Measurements from ENCODE around the gene WFIKKN2.
"Not testable (repeated sequence)": the region's sequence is repeated elsewhere in the genome, so short reads cannot be mapped to it uniquely, and the experiment has no call there.

WFIKKN2 gene

GRCh38 chr17:50835301-50836234 is at the start of gene WFIKKN2:
TSS of gene WFIKKN2 (plus strand) at chr17:50835586. CDS start at chr17:50835938, 352 bp downstream.
- DNase-seq (ENCODE audit: low read depth in 2 of 2): no peak

GRCh38 chr17:50785946-50786570 is 49.3 kb upstream of the WFIKKN2 start:
- no peak for DNase-seq (ENCODE audit: low read depth in 2 of 2)

- no peak for DNase-seq (ENCODE audit: low read depth in 2 of 2)
Measured at GRCh38 chr17:50787106-50787505, 48.3 kb upstream of the WFIKKN2 start.

GRCh38 chr17:50790618-50791017 is 44.8 kb upstream of the WFIKKN2 start:
- no peak for DNase-seq (ENCODE audit: low read depth in 2 of 2)

GRCh38 chr17:50792132-50792531 is 43.3 kb upstream of the WFIKKN2 start:
- no peak for DNase-seq (ENCODE audit: low read depth in 2 of 2)

GRCh38 chr17:50793007-50793406 is 42.4 kb upstream of the WFIKKN2 start:
- no peak for DNase-seq (ENCODE audit: low read depth in 2 of 2)

GRCh38 chr17:50794361-50794760 is 41.0 kb upstream of the WFIKKN2 start:
- no peak for DNase-seq (ENCODE audit: low read depth in 2 of 2)

- DNase-seq (ENCODE audit: low read depth in 2 of 2): no peak
Measured at GRCh38 chr17:50797135-50797810, 38.1 kb upstream of the WFIKKN2 start.

GRCh38 chr17:50798424-50799288 is 36.7 kb upstream of the WFIKKN2 start:
- no peak for DNase-seq (ENCODE audit: low read depth in 2 of 2)

- DNase-seq (ENCODE audit: low read depth in 2 of 2): no peak
Measured at GRCh38 chr17:50799582-50799981, 35.8 kb upstream of the WFIKKN2 start.

- no peak for DNase-seq (ENCODE audit: low read depth in 2 of 2)
Measured at GRCh38 chr17:50800196-50800700, 35.1 kb upstream of the WFIKKN2 start.

- DNase-seq (ENCODE audit: low read depth in 2 of 2): no peak
Measured at GRCh38 chr17:50802609-50803571, 32.5 kb upstream of the WFIKKN2 start.

GRCh38 chr17:50803676-50804075 is 31.7 kb upstream of the WFIKKN2 start:
- no peak for DNase-seq (ENCODE audit: low read depth in 2 of 2)

GRCh38 chr17:50804749-50805475 is 30.5 kb upstream of the WFIKKN2 start:
- DNase-seq (ENCODE audit: low read depth in 2 of 2): not testable (repeated sequence)

- no peak for DNase-seq (ENCODE audit: low read depth in 2 of 2)
Measured at GRCh38 chr17:50805486-50805885, 29.9 kb upstream of the WFIKKN2 start.

GRCh38 chr17:50806141-50806643 is 29.2 kb upstream of the WFIKKN2 start:
- no peak for DNase-seq (ENCODE audit: low read depth in 2 of 2)

GRCh38 chr17:50807009-50807408 is 28.4 kb upstream of the WFIKKN2 start:
- no peak for DNase-seq (ENCODE audit: low read depth in 2 of 2)

- no peak for DNase-seq (ENCODE audit: low read depth in 2 of 2)
Measured at GRCh38 chr17:50807675-50808074, 27.7 kb upstream of the WFIKKN2 start.

GRCh38 chr17:50808413-50808812 is 27.0 kb upstream of the WFIKKN2 start:
- DNase-seq (ENCODE audit: low read depth in 2 of 2): no peak

Measured in stimulated activated CD4-positive, alpha-beta T cell treated with anti-CD3 and anti-CD28 coated beads, Interleukin-1b, Interleukin-23, amount 100 ng/mL, for 4 hours (primary cell).